GM23338 (cell line): ENCODE measurements around the gene CUBN. TPM values are rescaled to one million over a fixed set of nuclear protein-coding genes. Genes with fewer than 3 reads are reported as not detected.

Experiments used
- ATAC-seq: fragments of 200-7000 bp; cut with Tn5 transposase; 3 replicates; pipeline ENCODE4 v1.9.1; 2020
- DNase-seq: peaks from one replicate; pipeline ENCODE4 v3.0.0-alpha.2; 2015; ENCODE audit warnings: low spot score
- H2AFZ ChIP-seq: fragments of 200-600 bp; sonication (generic); 2 replicates; pipeline ENCODE4 v1.8.0; 2016; ENCODE audit warnings: antibody characterized with exemption, mild to moderate bottlenecking, moderate library complexity
- H3F3A ChIP-seq: fragments of 200-600 bp; sonication (generic); replicated peaks from 2 replicates; pipeline ENCODE4 v1.8.0; 2017; ENCODE audit warnings: antibody characterized with exemption, mixed run types, low read depth
- H3K27ac ChIP-seq: fragments of 200-600 bp; sonication (generic); 2 replicates; pipeline ENCODE4 v1.6.1; 2016; ENCODE audit warnings: low read depth
- H3K27me3 ChIP-seq: fragments of 200-600 bp; sonication (generic); 2 replicates; pipeline ENCODE4 v1.8.0; 2016; ENCODE audit warnings: mild to moderate bottlenecking, mixed run types, moderate library complexity; ENCODE audit not compliant: insufficient read depth
- H3K36me3 ChIP-seq: fragments of 200-600 bp; sonication (generic); 2 replicates; pipeline ENCODE4 v1.8.0; 2016; ENCODE audit warnings: mild to moderate bottlenecking; ENCODE audit not compliant: insufficient read depth
- H3K4me1 ChIP-seq: fragments of 200-600 bp; sonication (generic); 2 replicates; pipeline ENCODE4 v1.8.0; 2016; ENCODE audit warnings: mild to moderate bottlenecking, moderate library complexity; ENCODE audit not compliant: insufficient read depth
- H3K4me2 ChIP-seq: fragments of 200-600 bp; sonication (generic); 2 replicates; pipeline ENCODE4 v1.7.1; 2017; ENCODE audit warnings: mixed run types
- H3K4me3 ChIP-seq: fragments of 200-600 bp; sonication (generic); 2 replicates; pipeline ENCODE4 v1.6.1; 2016; ENCODE audit warnings: mixed run types
- H3K79me2 ChIP-seq: fragments of 200-600 bp; sonication (generic); replicated peaks from 2 replicates; pipeline ENCODE4 v1.8.0; 2017; ENCODE audit warnings: mild to moderate bottlenecking; ENCODE audit not compliant: insufficient read depth
- H3K9me2 ChIP-seq: fragments of 200-600 bp; sonication (generic); 2 replicates; pipeline ENCODE4 v1.8.0; 2017; ENCODE audit not compliant: insufficient read depth
- H4K20me1 ChIP-seq: fragments of 200-600 bp; sonication (generic); replicated peaks from 2 replicates; pipeline ENCODE4 v1.8.0; 2017; ENCODE audit warnings: mild to moderate bottlenecking; ENCODE audit not compliant: insufficient read depth
- H3K27ac Mint-ChIP-seq: 2 replicates; pipeline ENCODE4 v1.8.0; 2020; ENCODE audit warnings: inconsistent platforms, mild to moderate bottlenecking, moderate library complexity, mixed read lengths
- H3K27me3 Mint-ChIP-seq: 3 replicates; pipeline ENCODE4 v1.8.0; 2022; ENCODE audit warnings: low read depth, mild to moderate bottlenecking, moderate library complexity, mixed read lengths, inconsistent platforms; ENCODE audit not compliant: insufficient read depth, poor library complexity
- H3K36me3 Mint-ChIP-seq: 3 replicates; pipeline ENCODE4 v1.8.0; 2021; ENCODE audit warnings: low read depth, mild to moderate bottlenecking, inconsistent platforms, moderate library complexity, mixed read lengths
- H3K4me1 Mint-ChIP-seq: 3 replicates; pipeline ENCODE4 v1.8.0; 2020; ENCODE audit warnings: mild to moderate bottlenecking, inconsistent platforms, mixed read lengths
- H3K4me3 Mint-ChIP-seq: 3 replicates; pipeline ENCODE4 v1.8.0; 2021; ENCODE audit warnings: moderate library complexity, mild to moderate bottlenecking, inconsistent platforms, mixed read lengths
- H3K9me3 Mint-ChIP-seq: 3 replicates; pipeline ENCODE4 v1.8.0; 2020; ENCODE audit warnings: moderate library complexity, mild to moderate bottlenecking, inconsistent platforms, mixed read lengths
- CREB1 ChIP-seq: fragments of 250-450 bp; sonication (Bioruptor Pico); IDR thresholded peaks from 2 replicates; pipeline ENCODE4 v1.5.0; 2020; ENCODE audit warnings: low read depth, mild to moderate bottlenecking, moderate library complexity
- EZH2 ChIP-seq: fragments of 200-600 bp; sonication (generic); IDR thresholded peaks from one replicate; pipeline ENCODE4 v1.8.0; 2017; ENCODE audit warnings: antibody characterized with exemption, mild to moderate bottlenecking, low read depth; ENCODE audit not compliant: unreplicated experiment
- EZH2phosphoT487 ChIP-seq: fragments of 200-600 bp; sonication (generic); IDR thresholded peaks from one replicate; pipeline ENCODE4 v1.8.1; 2018; ENCODE audit warnings: antibody characterized with exemption; ENCODE audit not compliant: unreplicated experiment
- JUNB ChIP-seq: IDR thresholded peaks from one replicate; pipeline ENCODE4 v1.6.1; 2016; ENCODE audit warnings: antibody characterized with exemption; ENCODE audit not compliant: unreplicated experiment
- NANOG ChIP-seq: IDR thresholded peaks from 2 replicates; pipeline ENCODE4 v1.6.1; 2016; ENCODE audit warnings: antibody characterized with exemption, borderline replicate concordance
- POLR2AphosphoS5 ChIP-seq: IDR thresholded peaks from 2 replicates; pipeline ENCODE4 v1.6.1; 2016; ENCODE audit warnings: antibody characterized with exemption, low read depth
- STAT1 ChIP-seq: IDR thresholded peaks from one replicate; pipeline ENCODE4 v1.6.1; 2016; ENCODE audit warnings: antibody characterized with exemption; ENCODE audit not compliant: unreplicated experiment
- ZNF114 ChIP-seq: fragments of 250-450 bp; sonication (Bioruptor Pico); IDR thresholded peaks from 2 replicates; pipeline ENCODE4 v1.5.0; 2020; ENCODE audit warnings: mild to moderate bottlenecking, moderate library complexity
- ZNF331 ChIP-seq: fragments of 250-450 bp; sonication (Bioruptor Pico); IDR thresholded peaks from 2 replicates; pipeline ENCODE4 v1.5.0; 2020; ENCODE audit warnings: low read depth, mild to moderate bottlenecking, moderate library complexity
- polyA plus RNA-seq: library from polyadenylated mRNA; unstranded; fragments of >200 nt; fragmentation: Nextera tagmentation; extraction: Ambion mirVana; gene quantifications from 2 replicates; pipeline ENCODE4 v1.2.1, GENCODE V29; 2016
- total RNA-seq: library from RNA; depleted of rRNA; stranded (reverse); fragments of >200 nt; shearing (Covaris generic); gene quantifications from 2 replicates; pipeline ENCODE4 v1.2.3, GENCODE V29; 2014
- TF ChIP-seq, protein P1 (sequence below), 2 experiments: fragments of 200-600 bp in 1 of 2; sonication (generic) in 1 of 2; conservative IDR thresholded peaks; 2 replicates each; pipeline versions ENCODE4 v1.5.1 to v1.6.1; 2016 to 2017; ENCODE audit warnings: antibody characterized with exemption in 2 of 2, low read depth in 2 of 2, mild to moderate bottlenecking in 2 of 2, moderate library complexity in 1 of 2
- TF ChIP-seq, protein P2 (sequence below): IDR thresholded peaks from one replicate; pipeline ENCODE4 v1.6.1; 2018; ENCODE audit warnings: antibody characterized with exemption; ENCODE audit not compliant: unreplicated experiment
- TF ChIP-seq, protein P3 (sequence below): fragments of 250-450 bp; sonication (Bioruptor Pico); IDR thresholded peaks from 2 replicates; pipeline ENCODE4 v1.5.0; 2020; ENCODE audit warnings: mild to moderate bottlenecking, moderate library complexity
- TF ChIP-seq, protein P4 (sequence below): IDR thresholded peaks from 2 replicates; pipeline ENCODE4 v1.6.1; 2016; ENCODE audit warnings: antibody characterized with exemption

Gene CUBN
- total and polyA plus RNA-seq, 2 experiments from 2014 or later: 0.06 to 1.8 TPM

DNA sequence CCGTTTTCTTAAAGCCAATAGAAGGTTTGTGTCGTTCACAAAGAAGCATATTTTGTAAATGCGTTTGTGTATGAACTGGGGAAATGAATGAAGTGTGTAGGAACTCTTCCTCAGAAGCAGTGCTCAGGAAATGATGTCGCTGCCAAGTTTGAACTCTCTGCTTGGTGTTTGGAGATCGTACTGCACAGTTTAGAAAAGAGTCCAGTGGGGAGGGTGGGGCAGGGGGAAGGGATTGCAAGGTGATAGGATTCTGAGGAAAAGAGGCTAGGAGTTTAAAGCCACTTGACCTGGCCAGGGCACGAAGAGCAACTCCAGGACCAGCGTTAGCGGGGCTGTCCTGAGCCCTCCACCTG is 122.2 kb downstream of the CUBN start:
- Histone ChIP-seq H3K4me1 (no peaks in the 10 kb centered on the region), H3K79me2 (no peaks in the 10 kb centered on the region), H2AFZ (no peak overlapping the region), H3K27me3 (no peaks in the 10 kb centered on the region), H3F3A (no peaks in the 10 kb centered on the region), H4K20me1 (no peaks in the 10 kb centered on the region), H3K9me2 (peaks cover 7% of the 10 kb centered on the region; the same call in 1 of the 2 replicates), H3K4me3 (no peak overlapping the region), H3K27ac (no peak overlapping the region), H3K36me3 (no peaks in the 10 kb centered on the region), H3K4me2 (no peak overlapping the region)
- peaks cover 20% of the 10 kb centered on the region for H3K9me3 Mint-ChIP-seq
- no peak for TF ChIP-seq EZH2
- TF ChIP-seq ZNF114: no peak
- TF ChIP-seq, protein P1, sequence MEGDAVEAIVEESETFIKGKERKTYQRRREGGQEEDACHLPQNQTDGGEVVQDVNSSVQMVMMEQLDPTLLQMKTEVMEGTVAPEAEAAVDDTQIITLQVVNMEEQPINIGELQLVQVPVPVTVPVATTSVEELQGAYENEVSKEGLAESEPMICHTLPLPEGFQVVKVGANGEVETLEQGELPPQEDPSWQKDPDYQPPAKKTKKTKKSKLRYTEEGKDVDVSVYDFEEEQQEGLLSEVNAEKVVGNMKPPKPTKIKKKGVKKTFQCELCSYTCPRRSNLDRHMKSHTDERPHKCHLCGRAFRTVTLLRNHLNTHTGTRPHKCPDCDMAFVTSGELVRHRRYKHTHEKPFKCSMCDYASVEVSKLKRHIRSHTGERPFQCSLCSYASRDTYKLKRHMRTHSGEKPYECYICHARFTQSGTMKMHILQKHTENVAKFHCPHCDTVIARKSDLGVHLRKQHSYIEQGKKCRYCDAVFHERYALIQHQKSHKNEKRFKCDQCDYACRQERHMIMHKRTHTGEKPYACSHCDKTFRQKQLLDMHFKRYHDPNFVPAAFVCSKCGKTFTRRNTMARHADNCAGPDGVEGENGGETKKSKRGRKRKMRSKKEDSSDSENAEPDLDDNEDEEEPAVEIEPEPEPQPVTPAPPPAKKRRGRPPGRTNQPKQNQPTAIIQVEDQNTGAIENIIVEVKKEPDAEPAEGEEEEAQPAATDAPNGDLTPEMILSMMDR (conservative IDR thresholded peaks at IDR 0.05; ENCODE audit: low read depth in 2 of 2): no peak
- no peak for TF ChIP-seq EZH2phosphoT487
- TF ChIP-seq NANOG: no peak
- TF ChIP-seq, protein P2, sequence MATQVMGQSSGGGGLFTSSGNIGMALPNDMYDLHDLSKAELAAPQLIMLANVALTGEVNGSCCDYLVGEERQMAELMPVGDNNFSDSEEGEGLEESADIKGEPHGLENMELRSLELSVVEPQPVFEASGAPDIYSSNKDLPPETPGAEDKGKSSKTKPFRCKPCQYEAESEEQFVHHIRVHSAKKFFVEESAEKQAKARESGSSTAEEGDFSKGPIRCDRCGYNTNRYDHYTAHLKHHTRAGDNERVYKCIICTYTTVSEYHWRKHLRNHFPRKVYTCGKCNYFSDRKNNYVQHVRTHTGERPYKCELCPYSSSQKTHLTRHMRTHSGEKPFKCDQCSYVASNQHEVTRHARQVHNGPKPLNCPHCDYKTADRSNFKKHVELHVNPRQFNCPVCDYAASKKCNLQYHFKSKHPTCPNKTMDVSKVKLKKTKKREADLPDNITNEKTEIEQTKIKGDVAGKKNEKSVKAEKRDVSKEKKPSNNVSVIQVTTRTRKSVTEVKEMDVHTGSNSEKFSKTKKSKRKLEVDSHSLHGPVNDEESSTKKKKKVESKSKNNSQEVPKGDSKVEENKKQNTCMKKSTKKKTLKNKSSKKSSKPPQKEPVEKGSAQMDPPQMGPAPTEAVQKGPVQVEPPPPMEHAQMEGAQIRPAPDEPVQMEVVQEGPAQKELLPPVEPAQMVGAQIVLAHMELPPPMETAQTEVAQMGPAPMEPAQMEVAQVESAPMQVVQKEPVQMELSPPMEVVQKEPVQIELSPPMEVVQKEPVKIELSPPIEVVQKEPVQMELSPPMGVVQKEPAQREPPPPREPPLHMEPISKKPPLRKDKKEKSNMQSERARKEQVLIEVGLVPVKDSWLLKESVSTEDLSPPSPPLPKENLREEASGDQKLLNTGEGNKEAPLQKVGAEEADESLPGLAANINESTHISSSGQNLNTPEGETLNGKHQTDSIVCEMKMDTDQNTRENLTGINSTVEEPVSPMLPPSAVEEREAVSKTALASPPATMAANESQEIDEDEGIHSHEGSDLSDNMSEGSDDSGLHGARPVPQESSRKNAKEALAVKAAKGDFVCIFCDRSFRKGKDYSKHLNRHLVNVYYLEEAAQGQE: no peak
- TF ChIP-seq, protein P3, sequence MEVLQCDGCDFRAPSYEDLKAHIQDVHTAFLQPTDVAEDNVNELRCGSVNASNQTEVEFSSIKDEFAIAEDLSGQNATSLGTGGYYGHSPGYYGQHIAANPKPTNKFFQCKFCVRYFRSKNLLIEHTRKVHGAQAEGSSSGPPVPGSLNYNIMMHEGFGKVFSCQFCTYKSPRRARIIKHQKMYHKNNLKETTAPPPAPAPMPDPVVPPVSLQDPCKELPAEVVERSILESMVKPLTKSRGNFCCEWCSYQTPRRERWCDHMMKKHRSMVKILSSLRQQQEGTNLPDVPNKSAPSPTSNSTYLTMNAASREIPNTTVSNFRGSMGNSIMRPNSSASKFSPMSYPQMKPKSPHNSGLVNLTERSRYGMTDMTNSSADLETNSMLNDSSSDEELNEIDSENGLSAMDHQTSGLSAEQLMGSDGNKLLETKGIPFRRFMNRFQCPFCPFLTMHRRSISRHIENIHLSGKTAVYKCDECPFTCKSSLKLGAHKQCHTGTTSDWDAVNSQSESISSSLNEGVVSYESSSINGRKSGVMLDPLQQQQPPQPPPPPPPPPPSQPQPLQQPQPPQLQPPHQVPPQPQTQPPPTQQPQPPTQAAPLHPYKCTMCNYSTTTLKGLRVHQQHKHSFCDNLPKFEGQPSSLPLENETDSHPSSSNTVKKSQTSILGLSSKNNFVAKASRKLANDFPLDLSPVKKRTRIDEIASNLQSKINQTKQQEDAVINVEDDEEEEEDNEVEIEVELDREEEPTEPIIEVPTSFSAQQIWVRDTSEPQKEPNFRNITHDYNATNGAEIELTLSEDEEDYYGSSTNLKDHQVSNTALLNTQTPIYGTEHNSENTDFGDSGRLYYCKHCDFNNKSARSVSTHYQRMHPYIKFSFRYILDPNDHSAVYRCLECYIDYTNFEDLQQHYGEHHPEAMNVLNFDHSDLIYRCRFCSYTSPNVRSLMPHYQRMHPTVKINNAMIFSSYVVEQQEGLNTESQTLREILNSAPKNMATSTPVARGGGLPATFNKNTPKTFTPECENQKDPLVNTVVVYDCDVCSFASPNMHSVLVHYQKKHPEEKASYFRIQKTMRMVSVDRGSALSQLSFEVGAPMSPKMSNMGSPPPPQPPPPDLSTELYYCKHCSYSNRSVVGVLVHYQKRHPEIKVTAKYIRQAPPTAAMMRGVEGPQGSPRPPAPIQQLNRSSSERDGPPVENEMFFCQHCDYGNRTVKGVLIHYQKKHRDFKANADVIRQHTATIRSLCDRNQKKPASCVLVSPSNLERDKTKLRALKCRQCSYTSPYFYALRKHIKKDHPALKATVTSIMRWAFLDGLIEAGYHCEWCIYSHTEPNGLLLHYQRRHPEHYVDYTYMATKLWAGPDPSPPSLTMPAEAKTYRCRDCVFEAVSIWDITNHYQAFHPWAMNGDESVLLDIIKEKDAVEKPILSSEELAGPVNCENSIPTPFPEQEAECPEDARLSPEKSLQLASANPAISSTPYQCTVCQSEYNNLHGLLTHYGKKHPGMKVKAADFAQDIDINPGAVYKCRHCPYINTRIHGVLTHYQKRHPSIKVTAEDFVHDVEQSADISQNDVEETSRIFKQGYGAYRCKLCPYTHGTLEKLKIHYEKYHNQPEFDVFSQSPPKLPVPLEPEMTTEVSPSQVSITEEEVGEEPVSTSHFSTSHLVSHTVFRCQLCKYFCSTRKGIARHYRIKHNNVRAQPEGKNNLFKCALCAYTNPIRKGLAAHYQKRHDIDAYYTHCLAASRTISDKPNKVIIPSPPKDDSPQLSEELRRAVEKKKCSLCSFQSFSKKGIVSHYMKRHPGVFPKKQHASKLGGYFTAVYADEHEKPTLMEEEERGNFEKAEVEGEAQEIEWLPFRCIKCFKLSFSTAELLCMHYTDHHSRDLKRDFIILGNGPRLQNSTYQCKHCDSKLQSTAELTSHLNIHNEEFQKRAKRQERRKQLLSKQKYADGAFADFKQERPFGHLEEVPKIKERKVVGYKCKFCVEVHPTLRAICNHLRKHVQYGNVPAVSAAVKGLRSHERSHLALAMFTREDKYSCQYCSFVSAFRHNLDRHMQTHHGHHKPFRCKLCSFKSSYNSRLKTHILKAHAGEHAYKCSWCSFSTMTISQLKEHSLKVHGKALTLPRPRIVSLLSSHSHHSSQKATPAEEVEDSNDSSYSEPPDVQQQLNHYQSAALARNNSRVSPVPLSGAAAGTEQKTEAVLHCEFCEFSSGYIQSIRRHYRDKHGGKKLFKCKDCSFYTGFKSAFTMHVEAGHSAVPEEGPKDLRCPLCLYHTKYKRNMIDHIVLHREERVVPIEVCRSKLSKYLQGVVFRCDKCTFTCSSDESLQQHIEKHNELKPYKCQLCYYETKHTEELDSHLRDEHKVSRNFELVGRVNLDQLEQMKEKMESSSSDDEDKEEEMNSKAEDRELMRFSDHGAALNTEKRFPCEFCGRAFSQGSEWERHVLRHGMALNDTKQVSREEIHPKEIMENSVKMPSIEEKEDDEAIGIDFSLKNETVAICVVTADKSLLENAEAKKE (CRISPR knock-in tag): no peak
- TF ChIP-seq ZNF331 (CRISPR knock-in tag): no peak
- no peak for TF ChIP-seq POLR2AphosphoS5
- TF ChIP-seq, protein P4, sequence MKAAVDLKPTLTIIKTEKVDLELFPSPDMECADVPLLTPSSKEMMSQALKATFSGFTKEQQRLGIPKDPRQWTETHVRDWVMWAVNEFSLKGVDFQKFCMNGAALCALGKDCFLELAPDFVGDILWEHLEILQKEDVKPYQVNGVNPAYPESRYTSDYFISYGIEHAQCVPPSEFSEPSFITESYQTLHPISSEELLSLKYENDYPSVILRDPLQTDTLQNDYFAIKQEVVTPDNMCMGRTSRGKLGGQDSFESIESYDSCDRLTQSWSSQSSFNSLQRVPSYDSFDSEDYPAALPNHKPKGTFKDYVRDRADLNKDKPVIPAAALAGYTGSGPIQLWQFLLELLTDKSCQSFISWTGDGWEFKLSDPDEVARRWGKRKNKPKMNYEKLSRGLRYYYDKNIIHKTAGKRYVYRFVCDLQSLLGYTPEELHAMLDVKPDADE: no peak
- no peak for TF ChIP-seq STAT1
- no peak for TF ChIP-seq CREB1 (CRISPR knock-in tag)
- no peak for TF ChIP-seq JUNB
- no peaks in the 10 kb centered on the region for H3K4me1 Mint-ChIP-seq
- no peak overlapping the region for H3K4me3 Mint-ChIP-seq
- DNase-seq (no peak), ATAC-seq (no peak)
- H3K27me3 Mint-ChIP-seq: no peaks in the 10 kb centered on the region
- H3K27ac Mint-ChIP-seq: no peak overlapping the region
- H3K36me3 Mint-ChIP-seq: peaks cover 13% of the 10 kb centered on the region
